ENCODE data around the gene ZNF583.

Gene ZNF583

DNA sequence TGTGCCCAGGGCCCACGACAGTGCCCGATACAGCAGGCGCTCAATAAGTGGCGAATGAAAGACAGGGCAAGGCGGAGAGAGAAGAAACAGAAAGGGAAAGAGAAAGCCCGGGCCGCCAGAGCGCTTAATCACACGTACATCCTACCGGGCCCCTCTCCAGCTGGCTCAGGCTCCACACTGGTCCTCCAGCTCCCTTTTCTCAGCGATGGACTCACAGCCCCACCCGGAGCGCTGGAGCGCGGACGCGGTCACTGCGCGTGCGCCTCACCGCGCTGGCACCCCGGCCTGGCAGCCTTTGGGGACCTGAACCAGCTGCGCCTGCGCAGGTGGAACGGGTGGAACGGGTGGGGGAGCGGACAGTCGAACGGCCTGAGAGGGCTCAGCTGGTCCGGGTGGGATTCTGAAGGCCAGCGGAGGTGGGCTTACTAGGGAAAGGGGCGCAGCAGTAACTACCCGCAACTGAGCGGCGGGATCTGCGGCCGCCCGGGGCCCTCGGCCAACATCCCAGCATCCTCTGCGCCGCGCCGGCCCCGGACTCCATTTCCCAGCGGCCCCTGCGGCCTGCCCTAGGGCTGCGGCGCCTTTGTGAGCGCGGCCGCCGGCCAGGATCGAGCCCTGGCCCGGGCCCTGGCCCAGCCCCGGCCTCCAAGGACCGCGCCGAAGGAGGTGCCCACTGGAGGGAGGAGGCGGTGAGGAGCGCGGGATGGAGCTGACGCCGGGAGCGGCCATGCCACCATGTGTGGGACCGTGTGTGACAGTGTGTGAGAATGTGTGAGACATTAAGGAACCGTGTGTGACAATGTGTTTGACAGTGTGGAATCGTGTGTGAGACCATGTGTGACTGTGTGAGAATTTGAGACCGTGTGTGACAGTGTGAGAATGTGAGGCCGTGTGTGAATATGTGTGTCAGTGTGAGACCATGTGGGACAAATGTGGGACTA is at the start of gene ZNF583:
TSS of gene ZNF583 (plus strand) at position 569 of the 941 bp plus-strand sequence. CDS start 2,783 bp downstream, outside the sequence.
- DNase-seq: peak; percentile 93

DNA sequence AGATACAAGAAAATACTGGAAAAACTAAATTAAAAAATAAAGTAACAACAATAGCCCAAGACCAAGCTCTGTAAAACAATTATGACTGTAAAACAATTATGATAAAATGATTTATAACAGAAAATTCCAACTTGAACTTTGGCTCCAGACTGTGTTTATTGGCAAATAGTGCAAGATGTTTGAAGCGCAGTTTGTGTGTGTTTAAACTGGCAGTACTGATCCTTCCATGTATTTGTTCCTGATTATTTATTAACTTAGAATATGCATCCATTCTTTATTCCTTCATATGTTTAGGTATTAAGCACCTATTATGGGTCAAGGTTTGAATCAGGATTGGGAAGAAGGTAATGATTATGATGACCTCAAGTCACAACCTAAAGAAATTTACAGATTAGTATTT is 48.6 kb upstream of the ZNF583 start:
- no peak for DNase-seq

DNA sequence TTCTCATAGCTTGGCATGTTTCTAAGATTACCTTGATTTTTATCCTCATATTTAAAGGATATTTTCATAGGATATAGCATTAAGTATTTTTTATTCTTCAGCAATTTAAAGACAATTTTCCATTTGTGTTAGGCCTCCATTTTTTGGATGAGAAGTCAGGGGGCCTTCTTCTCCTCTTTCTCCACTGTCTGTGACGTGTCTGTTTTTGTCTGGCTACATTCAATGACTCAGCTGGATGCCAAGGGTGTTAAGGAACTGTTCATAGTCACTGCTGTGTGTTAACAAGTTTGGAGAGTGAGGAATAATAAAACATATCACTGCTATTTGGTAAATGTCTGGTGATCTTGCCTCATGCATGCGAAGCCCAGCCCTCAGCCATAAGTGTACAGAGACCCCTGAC is 47.2 kb upstream of the ZNF583 start:
- DNase-seq: no peak

DNA sequence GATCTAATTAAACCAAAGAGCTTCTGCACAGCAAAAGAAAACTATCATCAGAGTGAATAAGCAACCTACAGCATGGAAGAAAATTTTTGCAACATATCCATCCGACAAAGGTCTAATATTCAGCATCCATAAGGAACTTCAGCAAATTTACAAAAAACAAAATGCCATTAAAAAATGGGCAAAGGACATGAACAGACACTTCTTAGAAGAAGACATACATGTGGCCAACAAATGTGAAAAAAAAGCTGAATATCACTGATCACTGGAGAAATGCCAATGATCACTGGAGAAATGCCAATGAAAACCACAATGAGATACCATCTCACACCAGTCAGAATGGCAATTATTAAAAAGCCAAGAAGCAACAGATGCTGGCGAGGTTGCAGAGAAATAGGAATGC is 43.3 kb upstream of the ZNF583 start:
- DNase-seq: no peak

DNA sequence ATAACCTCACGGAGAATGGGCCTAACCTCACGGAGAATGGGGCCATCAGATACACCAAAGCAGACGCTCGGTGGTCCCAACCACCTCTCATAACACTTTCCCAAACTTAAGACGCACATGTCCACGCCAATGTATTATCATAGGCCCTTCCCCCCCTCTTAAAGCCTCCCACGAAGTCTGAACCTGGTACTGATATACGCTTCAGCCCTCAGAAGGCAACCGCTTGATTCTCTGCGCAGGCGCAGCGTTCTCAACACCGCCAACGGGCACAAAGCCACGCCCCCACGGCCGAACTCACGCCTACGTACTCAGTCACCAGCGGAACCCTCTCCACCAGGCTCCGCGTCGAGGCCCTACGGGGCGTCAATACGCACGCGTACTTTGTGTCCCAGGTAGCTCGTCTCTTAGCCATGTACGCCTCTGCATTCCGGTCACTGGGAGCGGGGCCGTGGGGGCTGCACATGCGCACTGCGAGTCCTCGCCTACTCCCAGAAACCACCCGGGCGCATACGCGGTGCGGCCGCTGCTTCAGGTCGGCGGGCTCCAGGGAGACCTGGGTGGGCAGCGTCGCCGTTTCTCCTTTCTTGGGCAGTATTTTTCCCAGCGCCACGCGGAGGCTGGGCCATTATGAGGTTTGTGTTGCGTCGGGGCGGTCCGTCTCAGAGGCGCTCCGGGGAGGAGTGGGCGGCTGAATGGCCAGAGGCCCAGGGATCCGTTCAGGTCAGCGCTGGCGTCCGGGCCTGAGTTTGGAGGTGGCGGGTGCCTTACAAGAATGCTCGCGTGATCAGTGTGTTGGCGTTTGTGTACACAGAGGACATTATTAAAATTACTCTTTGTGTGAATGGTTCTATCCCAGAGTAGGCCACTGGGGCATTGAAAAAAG is 36.1 kb upstream of the ZNF583 start:
- peak; percentile 95 for DNase-seq

DNA sequence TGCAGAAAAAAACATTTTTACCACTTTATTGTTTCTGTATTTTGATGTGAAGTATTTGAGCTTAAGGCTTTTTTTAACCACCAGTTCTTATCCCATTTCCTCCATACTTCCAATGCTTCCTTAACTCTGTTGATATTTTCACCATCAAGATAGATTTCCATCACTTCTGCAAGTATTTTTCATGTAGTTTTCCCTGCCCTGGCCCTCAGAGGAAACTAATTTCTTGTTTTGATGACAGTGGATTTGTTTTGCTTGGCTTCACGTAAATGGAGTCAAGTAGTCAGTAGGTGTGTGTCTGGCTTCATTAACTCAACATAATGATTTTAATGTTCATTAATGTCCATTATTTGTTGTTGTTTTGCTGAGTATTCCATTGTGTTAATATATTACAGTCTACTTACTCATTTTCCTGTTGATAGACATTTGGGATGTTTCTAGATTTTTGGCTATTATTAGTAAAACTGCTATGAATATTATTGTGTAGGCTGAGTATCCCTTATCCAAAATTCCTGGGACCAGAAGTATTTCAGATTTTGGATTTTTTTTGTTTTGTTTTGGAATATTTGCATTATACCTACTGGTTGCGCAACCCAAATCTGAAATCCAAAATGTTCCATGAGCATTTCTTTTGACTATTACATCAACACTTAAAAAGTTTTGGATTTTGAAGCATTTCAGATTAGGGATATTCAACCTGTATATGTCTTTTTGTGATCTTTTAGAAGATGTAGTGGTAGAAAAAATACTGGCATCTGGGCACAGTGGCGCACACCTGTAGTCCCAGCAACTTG is 34.1 kb upstream of the ZNF583 start:
- no peak for DNase-seq

DNA sequence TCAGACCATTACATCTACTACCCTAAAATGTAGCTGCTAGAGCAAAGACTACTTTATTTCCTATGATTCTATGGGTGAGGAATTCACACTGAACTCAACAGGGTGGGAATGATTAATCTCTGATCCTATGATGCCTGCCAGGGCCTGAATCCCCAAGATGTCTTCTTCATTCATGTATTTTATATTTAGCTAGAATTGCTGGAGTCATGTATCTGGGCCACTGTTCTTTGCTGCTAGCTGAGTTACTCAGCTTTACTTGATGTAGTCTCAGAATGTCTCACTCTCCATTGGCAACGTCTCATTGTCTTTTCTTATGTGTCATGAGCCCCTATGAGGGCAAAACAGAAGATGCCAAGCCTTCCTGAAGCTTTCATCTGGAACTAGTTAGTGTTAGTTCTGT is 31.9 kb upstream of the ZNF583 start:
- no peak for DNase-seq

DNA sequence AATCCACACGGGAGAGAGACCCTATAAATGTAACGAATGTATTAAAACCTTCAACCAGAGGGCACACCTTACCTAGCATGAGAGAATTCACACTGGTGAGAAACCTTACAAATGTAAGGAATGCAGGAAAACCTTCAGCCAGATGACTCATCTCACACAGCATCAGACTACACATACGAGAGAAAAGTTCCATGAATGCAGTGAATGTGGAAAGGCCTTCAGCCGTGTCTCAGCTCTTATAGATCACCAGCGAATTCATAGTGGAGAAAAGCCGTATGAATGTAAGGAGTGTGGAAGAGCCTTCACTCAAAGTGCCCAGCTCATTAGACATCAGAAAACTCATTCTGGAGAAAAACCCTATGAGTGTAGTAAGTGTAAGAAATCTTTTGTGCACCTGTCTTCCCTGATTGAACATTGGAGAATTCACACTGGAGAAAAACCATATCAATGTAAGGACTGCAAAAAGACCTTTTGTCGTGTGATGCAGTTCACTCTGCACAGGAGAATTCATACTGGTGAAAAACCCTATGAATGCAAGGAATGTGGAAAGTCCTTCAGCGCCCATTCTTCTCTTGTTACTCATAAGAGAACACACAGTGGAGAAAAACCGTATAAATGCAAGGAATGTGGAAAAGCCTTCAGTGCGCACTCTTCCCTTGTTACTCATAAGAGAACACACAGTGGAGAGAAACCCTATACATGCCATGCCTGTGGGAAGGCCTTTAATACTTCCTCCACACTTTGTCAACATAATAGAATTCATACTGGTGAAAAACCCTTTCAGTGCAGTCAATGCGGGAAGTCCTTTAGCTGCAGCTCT is 26.8 kb upstream of the ZNF583 start:
- DNase-seq: no peak

DNA sequence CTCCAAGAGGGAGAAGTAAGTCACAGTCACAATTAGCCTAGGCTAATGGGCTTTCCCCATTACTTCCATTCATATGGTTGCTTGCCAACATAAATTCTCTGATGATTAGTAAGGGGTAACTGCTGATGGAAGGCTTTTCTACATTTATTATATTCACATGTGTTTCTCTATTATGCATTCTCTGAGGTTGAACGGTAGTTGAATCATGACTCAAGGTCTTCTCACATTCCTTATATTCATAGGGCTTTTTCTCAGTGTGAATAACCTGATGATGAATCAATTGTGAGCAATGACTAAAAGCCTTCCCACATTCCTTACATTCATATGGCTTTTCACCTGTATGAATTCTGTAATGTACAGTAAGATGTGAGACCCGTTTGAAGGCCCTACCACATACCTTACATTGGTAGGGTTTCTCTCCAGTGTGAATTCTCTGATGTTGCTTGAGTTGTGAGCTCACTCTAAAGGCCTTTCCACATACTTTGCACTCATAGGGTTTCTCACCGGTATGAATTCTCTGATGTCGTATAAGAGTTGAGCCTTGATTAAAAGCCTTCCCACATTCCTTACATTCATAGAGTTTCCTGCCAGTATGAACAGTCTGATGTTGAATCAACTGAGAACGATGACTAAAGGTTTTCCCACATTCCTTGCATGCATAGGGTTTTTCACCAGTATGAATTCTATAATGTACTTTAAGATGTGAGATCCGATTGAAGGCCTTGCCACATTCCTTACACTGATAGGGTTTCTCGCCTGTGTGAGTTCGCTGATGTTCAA is 20.1 kb upstream of the ZNF583 start:
- no peak for DNase-seq

DNA sequence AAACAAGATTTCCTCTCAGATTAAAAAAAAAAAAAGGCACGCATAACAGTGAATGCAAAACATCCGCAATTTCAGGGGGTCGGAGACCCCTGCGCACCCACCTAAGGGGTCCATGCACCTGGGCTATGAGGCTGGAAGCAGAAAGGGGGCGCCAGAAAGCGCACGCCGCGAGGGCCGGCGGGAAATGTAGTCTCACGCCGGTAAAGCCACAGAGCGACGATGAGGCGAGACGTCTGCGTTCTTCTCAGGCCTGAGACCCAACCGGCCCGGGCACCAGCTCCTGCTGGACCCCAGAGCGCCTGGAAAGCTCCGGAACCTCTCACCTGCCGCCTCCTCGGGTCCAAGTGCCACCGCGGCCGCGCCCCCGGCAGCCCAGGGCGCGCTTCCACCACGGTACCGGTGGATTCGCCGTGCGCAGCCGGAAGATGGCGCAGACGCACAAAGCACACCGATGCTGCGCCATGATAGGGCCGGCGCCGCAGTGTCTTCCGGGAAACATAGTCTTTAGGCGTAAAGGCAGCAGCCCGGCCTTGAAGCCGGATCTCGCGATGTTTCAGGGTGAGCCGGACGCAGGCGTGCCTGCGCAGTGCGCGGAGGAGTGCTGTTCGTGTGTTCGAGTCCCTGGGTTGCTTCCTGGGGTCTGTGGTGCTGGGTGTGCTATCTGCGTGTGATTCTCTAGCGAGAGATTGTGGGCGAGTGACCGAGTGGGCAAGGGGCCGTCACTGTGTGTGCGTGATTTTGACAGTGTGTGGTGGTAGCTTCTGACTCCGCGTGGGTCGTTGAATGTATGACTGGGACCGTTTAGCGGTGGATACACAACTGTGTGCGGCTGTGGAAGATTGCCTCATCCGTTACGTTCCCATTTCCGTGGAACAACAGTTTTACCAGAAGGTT is 10.8 kb upstream of the ZNF583 start, which contains the start of gene ZNF582:
TSS of gene ZNF582 (minus strand) at position 416 of the 894 bp plus-strand sequence. CDS start 1,782 bp downstream, outside the sequence.
- DNase-seq: peak; percentile 97

DNA sequence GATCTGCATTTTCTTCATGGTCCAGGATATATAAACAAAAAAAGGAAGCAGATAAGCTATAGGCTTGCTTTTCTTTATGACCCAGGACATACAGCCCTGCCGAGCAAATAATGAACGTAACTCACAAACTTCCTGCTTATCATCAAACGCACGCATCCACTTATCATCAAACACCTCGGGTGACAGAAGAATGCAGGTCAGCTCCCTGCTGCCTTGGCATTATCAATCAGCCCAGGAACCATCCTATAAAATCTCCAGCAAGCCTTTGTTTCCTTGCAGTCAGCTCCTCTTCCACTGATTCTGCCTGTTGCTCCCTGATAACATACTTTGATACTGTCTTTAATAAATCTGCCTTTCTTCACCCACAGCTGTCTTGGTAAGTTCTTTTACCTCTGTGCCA is 5.3 kb upstream of the ZNF583 start:
- no peak for DNase-seq

DNA sequence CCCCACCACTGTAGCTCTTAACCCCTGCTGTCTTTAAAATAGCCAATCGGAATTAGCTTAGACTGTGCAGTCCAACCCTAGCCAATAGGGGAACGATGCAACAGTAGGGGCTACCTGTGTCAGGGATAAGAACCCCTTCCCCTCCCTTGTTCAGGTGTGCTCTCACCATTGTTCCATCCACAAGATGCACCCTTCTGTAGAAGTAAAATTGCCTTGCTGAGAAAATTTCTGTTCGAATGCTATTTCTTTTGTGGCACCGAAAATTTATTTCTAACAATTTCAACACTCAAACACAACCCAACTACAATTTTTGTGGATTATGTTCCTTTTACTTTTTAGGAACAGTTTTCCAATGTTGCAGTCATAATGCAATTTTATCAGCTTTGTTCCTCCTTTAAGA is 3.6 kb upstream of the ZNF583 start:
- DNase-seq: no peak

DNA sequence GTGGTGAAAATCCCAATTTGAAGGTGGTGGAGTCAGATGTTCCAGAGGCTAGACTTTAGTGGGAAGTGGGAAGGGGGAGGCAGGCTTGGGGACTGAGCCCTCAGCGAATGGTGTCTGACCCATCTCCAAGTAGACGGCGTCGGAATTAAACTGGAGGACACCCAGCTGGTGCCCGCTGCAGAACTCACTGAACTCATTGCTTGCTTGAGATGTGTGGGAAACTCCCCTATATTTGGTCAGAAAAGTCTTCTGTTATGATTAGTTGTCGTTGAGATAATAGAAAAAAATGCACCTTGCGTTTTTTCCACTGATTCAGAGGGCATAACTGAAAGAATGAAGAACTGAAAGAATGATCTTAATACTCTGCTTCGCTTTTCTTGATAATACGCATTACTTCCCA is 871 bp upstream of the ZNF583 start:
- DNase-seq: no peak

DNA sequence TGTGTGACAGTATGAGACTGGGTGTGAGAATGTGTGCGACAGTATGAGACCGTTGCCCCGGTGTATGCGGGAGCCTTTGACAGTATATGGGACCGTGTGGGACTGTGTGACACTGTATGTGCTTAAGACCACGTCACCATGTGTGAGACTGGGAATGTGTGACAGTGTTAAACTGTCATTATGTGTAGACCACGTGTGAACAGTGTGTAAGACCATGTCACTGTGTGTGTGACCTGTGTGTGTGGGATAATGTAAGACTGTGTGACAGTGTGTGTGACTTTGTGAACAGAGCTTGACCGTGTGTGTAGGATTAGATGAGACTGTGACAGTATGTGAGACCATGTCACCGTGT is 549 bp downstream of the ZNF583 start:
- no peak for DNase-seq

DNA sequence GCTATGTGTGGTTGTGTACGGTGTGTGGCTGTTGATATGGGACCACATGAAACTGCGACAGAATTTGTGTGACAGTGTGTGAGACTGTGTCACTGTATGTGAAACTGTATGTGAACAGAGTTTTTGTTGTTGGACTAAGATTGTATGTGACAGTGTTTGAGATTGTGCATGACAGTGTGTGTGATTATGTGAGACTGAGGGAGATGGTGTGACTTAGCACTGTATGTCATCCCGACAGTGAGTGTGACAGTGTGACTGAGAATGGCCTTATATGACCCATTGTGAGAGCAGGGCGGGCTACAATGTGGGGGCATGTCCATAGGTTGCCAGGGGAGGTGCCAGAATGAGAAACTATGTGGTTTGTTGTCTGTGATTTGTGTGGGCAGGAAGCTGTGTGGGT is 930 bp downstream of the ZNF583 start:
- DNase-seq: no peak

DNA sequence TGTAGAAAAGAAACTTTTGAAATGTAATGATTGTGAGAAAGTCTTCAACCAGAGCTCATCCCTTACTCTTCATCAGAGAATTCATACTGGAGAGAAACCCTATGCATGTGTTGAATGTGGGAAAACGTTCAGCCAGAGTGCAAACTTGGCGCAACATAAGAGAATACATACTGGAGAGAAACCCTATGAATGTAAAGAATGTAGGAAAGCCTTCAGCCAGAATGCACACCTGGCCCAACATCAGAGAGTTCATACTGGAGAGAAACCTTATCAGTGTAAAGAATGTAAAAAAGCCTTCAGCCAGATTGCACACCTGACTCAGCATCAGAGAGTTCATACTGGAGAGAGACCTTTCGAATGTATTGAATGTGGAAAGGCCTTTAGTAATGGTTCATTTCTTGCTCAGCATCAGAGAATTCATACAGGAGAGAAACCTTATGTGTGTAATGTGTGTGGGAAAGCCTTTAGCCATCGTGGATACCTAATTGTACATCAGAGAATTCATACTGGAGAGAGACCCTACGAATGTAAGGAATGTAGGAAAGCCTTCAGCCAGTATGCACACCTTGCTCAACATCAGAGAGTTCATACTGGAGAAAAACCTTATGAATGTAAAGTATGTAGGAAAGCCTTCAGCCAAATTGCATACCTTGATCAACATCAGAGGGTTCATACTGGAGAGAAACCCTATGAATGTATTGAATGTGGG is 19.3 kb downstream of the ZNF583 start:
- DNase-seq: no peak

DNA sequence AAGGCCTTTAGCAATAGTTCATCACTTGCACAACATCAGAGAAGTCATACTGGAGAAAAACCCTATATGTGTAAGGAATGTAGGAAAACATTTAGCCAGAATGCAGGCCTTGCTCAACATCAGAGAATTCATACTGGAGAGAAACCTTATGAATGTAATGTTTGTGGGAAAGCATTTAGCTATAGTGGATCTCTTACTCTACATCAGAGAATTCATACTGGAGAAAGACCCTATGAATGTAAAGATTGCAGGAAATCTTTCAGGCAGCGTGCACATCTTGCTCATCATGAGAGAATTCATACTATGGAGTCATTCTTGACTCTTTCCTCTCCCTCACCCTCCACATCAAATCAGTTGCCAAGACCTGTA is 19.8 kb downstream of the ZNF583 start:
- DNase-seq: no peak

DNA sequence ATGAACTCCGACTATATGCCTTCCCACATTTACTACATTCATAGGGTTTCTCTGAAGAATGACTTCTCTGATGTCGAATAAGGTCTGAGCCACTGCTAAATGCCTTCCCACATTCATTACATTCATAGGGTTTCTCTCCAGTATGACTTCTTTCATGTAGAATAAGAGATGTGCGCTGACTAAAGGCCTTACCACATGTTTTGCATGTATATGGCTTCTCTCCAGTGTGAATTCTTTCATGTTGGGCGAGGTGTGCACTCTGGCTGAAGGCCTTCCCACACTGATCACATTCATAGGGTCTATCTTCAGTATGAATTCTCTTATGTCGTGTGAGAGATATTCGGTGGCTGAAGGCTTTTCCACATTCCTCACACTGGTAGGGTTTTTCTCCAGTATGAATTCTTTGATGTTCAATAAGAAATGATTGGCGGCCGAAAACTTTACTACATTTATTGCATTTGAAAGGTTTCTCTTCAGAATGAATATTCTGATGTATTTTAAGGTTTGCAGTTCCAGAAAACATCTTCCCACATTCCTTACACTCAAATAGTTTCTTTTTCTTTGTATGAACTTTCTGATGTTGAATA is 37.2 kb downstream of the ZNF583 start:
- no peak for DNase-seq

DNA sequence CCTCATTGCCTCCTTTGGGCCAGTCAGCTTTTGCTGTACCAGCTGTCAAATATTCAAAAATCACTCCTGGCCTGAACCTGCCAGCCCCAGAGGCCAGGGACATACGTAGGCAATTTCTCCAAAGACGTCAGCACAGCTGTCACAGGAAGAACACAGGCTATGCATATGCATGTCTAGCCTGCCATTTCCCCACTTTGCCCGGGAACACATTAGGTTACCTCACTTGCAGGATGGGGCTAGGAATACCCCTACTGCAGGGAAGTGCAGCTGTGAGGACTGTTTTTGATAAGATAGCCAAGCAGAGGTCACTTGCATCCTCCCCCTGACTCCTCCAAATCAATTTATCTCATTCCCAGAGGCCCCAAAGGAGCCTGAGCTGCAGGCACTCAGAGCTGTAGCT is 70.2 kb downstream of the ZNF583 start:
- no peak for DNase-seq
